ENCODE measurements around the gene SOBP.

Gene SOBP

GRCh38 chr6:107633680-107634323 lies 143.9 kb downstream of the SOBP start:
- in situ Hi-C loops (cut with HindIII; ENCODE audit: low sequenced_read_pairs): loop anchor here (5.0 kb wide), 1 partner anchor 57 kb away; no protein-coding TSS in a partner anchor

- in situ Hi-C loops (cut with HindIII; ENCODE audit: low sequenced_read_pairs): loop anchor here (5.0 kb wide), 1 partner anchor 57 kb away; no protein-coding TSS in a partner anchor
Observed at GRCh38 chr6:107634324-107635056, 144.6 kb downstream of the SOBP start.

GRCh38 chr6:107635057-107635515 lies 145.2 kb downstream of the SOBP start:
- in situ Hi-C loops (cut with HindIII; ENCODE audit: low sequenced_read_pairs): no loop called here

- in situ Hi-C loops (cut with HindIII; ENCODE audit: low sequenced_read_pairs): no loop called here
Observed at GRCh38 chr6:107636486-107636885, 146.6 kb downstream of the SOBP start.

- in situ Hi-C loops (cut with HindIII; ENCODE audit: low sequenced_read_pairs): no loop called here
Observed at GRCh38 chr6:107637316-107638315, 147.7 kb downstream of the SOBP start.

GRCh38 chr6:107638493-107638892 lies 148.6 kb downstream of the SOBP start:
- in situ Hi-C loops (cut with HindIII; ENCODE audit: low sequenced_read_pairs): no loop called here

- in situ Hi-C loops (cut with HindIII; ENCODE audit: low sequenced_read_pairs): no loop called here
Observed at GRCh38 chr6:107639511-107639910, 149.6 kb downstream of the SOBP start.

- in situ Hi-C loops (cut with HindIII; ENCODE audit: low sequenced_read_pairs): no loop called here
Observed at GRCh38 chr6:107641071-107641470, 151.2 kb downstream of the SOBP start.

GRCh38 chr6:107641500-107641941 lies 151.6 kb downstream of the SOBP start:
- in situ Hi-C loops (cut with HindIII; ENCODE audit: low sequenced_read_pairs): no loop called here

- in situ Hi-C loops (cut with HindIII; ENCODE audit: low sequenced_read_pairs): no loop called here
Observed at GRCh38 chr6:107642095-107642860, 152.4 kb downstream of the SOBP start.

- in situ Hi-C loops (cut with HindIII; ENCODE audit: low sequenced_read_pairs): no loop called here
Observed at GRCh38 chr6:107642861-107643328, 153.0 kb downstream of the SOBP start.

GRCh38 chr6:107644513-107644912 lies 154.6 kb downstream of the SOBP start:
- in situ Hi-C loops (cut with HindIII; ENCODE audit: low sequenced_read_pairs): no loop called here

- in situ Hi-C loops (cut with HindIII; ENCODE audit: low sequenced_read_pairs): no loop called here
Observed at GRCh38 chr6:107645740-107646139, 155.8 kb downstream of the SOBP start.

- in situ Hi-C loops (cut with HindIII; ENCODE audit: low sequenced_read_pairs): no loop called here
Observed at GRCh38 chr6:107646176-107646575, 156.3 kb downstream of the SOBP start.

- in situ Hi-C loops (cut with HindIII; ENCODE audit: low sequenced_read_pairs): no loop called here
Observed at GRCh38 chr6:107646776-107647438, 157.0 kb downstream of the SOBP start.

GRCh38 chr6:107647439-107647948 lies 157.6 kb downstream of the SOBP start:
- in situ Hi-C loops (cut with HindIII; ENCODE audit: low sequenced_read_pairs): no loop called here

GRCh38 chr6:107648983-107649382 lies 159.1 kb downstream of the SOBP start:
- in situ Hi-C loops (cut with HindIII; ENCODE audit: low sequenced_read_pairs): no loop called here

GRCh38 chr6:107652526-107653182 lies 162.7 kb downstream of the SOBP start:
- in situ Hi-C loops (cut with HindIII; ENCODE audit: low sequenced_read_pairs): no loop called here

GRCh38 chr6:107653183-107653580 lies 163.3 kb downstream of the SOBP start:
- in situ Hi-C loops (cut with HindIII; ENCODE audit: low sequenced_read_pairs): no loop called here

Measured in DLD1 (cell line).